Retinal pigment epithelial cell (primary cell): ENCODE data around the gene TRIM25.

Experiments used
- DNase-seq: peaks from one replicate; pipeline ENCODE4 v3.0.0-alpha.2; 2010; ENCODE audit warnings: low read depth
- H3K4me3 ChIP-seq: 2 replicates; pipeline ENCODE4 v1.5.1; 2011; ENCODE audit warnings: mild to moderate bottlenecking, low read length, control low read depth, moderate library complexity
- CTCF ChIP-seq: conservative IDR thresholded peaks from 2 replicates; pipeline ENCODE4 v1.5.1; 2011; ENCODE audit warnings: low read depth, low read length, control low read depth, inconsistent platforms

TRIM25 gene

DNA sequence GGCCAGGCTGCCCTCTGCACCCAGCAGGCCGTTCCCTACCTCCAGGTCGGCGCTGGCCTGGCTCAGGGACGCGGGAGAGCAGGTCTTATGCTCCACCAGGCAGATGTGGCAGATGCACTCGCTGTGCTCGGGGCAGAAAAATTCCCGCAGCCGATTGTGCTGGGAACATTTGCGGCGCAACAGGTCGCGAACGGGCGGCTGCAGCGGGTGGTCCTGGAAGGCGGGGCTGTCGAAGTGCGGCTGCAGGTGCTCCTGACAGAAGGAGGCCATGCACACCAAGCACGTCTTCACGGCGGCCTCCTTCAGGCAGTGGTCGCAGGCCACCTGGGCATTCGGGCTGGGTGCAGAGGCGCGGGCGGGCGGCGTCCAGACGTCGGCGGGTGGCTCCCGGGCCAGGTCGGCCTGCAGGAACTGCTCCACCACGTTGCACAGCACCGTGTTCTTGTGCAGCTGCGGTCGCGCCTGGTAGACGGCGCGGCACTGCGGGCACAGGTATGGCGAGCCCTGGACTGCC is 439 bp downstream of the TRIM25 start:
- peak overlapping the region; percentile 85 for H3K4me3 ChIP-seq
- no peak for TF ChIP-seq CTCF
- DNase-seq: no peak

- no peak for DNase-seq
- H3K4me3 ChIP-seq: peak overlapping the region; percentile 85
- TF ChIP-seq CTCF: no peak
Observed at GRCh38 chr17:56913000-56913311, 893 bp downstream of the TRIM25 start.

GRCh38 chr17:56912105-56912999 is 1.5 kb downstream of the TRIM25 start:
- H3K4me3 ChIP-seq: peak overlapping the region; percentile 85
- no peak for TF ChIP-seq CTCF
- DNase-seq: no peak

DNA sequence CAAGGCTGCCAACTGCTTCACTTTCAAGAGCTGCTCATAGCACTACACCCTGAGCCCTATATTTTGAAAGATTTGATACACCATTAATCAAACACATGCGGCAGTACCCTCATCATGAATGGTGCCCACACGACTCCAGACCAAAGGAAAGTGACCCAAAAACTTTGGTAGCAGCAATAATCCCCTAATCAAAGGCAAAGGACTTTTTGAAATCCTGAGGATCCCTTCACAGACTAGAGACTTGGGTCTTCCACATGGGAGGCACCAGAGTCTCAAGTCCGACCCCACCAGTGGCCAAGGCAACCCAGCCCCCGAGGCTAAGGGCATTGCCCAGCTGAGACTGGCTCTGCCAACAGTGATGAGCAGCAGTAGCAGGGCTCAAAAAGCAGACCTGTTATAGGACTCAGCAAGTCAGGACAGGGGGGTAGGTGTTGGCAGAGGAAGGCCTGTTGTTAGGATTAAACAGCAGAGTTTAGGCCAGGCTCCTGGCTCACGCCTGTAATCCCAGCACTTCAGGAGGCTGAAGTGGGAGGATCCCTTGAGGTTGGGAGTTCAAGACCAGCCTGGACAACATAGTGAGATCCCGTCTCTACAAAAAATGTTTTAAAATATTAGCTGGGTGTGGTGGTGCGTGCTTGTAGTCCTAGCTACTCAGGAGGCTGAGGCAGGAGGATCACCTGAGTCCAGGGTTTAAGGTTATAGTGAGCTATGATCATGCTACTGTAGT is 3.2 kb downstream of the TRIM25 start:
- no peak overlapping the region for H3K4me3 ChIP-seq
- no peak for DNase-seq
- no peak for TF ChIP-seq CTCF

DNA sequence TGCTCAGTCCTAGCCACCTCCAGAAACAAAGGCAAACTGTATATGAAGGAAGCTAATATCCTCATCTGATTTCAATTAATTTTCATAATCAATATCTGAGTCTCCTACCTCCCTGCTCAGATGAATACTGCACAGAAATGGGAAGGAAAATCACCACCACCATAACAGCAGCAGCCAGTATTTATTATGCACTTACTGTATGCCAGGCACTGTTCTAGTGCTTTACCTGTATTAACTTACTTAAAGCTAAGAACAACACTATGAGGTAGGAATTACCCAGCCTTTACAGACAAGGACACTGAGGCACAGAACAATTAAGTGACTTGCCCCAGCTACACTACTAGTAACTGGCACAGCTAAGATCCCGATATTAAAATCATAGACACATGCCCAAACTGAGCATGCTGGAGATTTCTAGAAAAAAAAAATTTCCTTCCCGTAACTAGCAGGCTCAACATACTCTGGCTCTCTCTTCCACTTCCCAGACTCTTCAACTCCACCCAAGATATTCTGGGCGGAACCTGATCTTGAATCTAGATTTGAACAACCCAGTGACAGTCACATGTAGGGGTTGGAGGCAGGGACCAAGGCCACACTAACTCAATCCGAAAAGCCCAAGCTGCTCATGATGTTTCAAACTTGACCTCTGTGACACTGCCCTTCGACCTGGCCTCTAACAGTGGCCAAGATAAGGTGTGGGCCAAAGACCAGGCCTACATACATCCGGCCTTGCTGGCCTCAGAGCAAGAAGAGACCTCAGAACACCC is 3.9 kb downstream of the TRIM25 start:
- no peak for DNase-seq
- no peak overlapping the region for H3K4me3 ChIP-seq
- no peak for TF ChIP-seq CTCF

DNA sequence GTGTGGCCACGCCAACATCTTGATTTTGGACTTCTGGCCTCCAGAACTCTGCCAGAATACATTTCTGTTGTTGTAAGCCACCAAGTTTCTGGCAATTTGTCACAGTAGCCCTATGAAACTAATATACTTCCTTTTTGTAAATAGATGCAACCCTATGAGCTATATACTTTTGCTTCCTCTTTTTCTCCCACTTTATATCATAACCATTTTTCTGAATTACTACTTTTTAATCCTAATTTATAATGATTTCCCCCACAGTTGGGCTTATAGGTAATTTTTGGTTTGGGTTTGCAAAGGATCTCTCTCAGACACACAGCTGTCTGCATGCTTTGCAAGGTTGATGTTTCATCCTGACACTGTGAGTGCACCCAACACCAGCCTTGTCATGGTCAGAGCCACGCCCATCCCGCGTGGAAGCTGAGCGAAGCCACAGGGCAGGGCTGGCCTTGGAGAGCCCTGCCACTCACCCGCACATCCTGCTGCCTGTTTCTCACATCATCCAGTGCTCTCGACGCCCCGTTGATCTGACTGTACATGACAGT is 5.8 kb downstream of the TRIM25 start:
- no peak for TF ChIP-seq CTCF
- DNase-seq: no peak
- H3K4me3 ChIP-seq: no peak overlapping the region
